Limb (tissue), 2 donors: ENCODE data around the gene IL7R.
A peak's percentile ranks its signal among the peaks of the same experiment; 100 is the strongest.
"Not testable (repeated sequence)": the region's sequence is repeated elsewhere in the genome, so short reads cannot be mapped to it uniquely, and the experiment has no call there.

ENCODE experiments used
- DNase-seq, 2 donors: peaks; one replicate each; pipeline ENCODE4 v3.0.0-alpha.2; 2016; ENCODE audit errors: extremely low spot score in 2 of 2

IL7R gene

DNA sequence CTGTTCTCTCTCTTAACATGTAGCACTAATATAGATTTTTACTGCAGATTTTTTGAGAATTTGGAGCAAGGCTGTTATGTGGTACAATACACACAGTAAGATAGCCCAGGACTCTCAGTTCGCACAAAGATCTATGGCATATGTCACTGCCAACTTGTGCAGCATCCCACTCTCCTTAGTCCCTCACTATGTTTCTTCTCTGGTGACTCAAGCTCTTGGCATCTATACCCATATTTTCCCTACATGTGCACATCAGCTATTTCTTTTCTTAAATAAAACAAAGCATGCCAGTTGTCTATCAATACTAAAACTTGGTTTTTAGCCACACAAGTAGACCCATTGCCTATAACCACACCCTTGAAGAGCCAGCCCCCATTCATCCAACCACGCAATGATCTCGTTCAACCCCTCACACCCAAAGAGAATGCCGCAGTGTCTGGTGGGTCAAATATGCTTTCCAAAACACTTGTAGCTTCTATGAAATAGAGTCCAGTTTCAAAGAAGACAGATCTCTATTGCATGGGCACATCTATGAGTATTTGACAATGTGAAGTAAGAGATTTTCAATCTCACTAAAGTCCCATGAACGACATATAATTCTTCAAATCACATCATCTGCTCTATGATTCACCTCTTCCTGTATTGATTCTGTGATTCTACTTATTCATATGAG lies 18.2 kb upstream of the IL7R start:
- DNase-seq: no peak

DNA sequence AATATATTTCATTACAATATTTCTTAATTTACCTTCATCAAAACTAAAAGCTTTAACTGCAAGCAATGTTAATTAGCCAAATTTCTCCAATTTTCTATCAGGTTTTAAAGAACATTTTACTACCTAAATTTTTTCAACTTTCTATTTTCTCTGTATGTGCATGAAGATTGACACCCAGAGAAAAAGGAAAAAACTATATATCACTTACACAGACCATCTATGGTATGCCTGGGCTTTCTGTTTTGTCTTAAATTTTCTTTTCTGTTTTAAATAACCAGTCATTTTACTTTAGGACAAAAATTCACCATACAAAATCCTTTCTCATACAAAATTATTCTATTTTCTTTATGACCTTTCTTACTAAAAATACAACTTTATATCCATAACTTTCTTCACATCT lies 13.8 kb upstream of the IL7R start:
- no peak for DNase-seq

DNA sequence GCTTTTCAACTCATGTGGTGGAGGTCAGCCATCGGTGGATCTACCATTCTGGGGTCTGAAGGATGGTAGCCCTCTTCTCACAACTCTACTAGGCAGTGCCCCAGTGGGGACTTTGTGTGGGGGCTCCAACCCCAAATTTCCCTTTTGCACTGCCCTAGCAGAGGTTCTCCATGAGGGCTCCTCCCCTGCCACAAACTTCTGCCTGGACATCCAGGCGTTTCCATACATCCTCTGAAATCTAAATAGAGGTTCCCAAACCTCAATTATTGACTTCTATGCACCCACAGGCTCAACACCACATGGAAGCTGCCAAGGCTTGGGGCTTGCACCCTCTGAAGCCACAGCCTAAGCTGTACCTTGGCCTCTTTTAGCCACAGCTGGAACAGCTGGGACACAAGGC lies 11.2 kb upstream of the IL7R start:
- DNase-seq: not testable (repeated sequence)

DNA sequence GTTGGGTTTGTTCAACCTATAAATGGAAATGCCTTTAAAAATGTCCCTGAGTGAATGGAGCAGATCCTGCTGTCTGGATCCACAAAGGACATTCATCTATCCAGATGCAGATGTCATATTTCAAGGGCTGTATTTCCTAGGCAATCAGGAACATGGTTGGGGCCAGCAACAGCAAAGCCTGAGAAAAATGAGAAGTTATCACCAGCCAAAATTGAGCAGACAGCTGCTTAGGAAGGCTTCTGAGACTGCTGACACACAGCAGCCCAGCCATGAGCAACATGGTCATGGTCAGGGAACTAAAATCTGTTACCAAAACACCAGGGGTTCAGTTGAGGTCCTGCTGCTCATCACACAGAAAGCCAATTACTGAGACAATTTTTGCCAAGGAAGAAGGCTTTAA lies 9.2 kb upstream of the IL7R start:
- DNase-seq: no peak

DNA sequence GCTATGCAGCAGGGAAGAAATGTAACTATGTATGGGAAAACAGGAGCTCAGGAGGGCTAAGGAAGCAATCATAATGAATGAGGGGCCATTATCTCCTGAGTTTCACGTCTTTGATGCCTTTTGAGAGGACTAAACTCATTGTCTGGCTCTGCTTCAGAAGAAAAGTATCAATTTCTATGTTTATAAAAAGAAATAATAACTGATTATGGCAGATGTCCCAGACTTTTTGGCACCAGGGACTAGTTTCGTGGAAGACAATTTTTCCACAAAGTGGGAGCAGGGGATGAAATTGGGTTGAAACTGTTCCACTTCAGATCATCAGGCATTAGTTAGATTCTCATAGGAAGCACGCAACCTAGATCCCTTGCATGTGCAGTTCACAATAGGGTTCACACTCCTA lies 8.7 kb upstream of the IL7R start:
- peak in 1 of 2 donors; percentile 5 for DNase-seq

DNA sequence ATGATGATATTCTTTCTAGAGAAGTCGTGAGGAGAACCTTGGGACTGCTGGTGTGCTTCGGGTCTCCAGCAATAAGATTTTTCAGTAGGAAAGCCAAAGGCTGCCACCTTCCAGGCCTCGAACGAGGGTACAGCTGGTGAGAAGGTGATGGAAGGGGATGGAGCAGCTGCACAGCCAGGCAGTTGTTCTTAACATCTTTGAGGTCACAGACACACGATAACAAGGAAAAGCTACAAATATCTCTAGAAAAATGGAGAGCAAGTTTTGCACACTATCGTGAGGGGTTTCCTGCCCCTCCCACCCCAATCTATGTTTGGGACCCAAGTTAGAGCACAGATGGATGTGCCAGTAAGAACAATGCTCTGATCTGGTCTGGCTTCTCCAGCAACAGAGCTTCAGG lies 6.8 kb upstream of the IL7R start:
- no peak for DNase-seq

DNA sequence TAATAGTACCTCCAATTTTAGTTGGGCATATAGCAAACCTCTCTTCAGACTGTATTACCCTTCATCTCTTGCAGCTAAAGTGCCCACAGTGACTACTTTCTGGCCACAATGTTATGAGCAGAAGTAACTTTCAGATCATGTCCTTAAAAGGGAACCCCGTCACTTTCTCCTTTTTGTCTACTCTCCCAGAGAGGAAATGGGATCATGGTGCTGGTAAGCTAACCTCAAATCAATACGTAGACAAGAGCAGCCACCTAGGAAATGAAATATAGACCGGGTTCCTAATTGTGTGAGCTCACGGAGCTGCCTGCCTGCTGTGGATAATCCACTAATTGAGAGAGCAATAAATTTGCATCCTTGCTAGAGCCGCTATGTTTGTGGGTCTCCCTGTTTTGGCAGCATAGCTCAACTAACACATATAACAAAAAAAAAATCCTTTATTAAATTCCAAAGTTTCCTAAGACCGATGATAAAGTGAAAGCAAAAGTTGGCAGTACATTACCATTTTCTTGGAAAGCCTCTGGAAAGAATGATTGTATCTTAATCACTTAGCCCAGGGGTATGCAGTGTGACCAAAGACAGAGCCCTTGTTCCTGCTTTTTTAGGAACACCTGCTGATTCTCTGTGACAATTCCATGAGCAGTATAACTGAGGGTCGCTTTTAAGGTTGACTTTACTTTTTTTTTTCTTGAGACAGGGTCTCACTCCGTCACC lies 5.6 kb upstream of the IL7R start:
- DNase-seq: peak in 1 of 2 donors; percentile 12

DNA sequence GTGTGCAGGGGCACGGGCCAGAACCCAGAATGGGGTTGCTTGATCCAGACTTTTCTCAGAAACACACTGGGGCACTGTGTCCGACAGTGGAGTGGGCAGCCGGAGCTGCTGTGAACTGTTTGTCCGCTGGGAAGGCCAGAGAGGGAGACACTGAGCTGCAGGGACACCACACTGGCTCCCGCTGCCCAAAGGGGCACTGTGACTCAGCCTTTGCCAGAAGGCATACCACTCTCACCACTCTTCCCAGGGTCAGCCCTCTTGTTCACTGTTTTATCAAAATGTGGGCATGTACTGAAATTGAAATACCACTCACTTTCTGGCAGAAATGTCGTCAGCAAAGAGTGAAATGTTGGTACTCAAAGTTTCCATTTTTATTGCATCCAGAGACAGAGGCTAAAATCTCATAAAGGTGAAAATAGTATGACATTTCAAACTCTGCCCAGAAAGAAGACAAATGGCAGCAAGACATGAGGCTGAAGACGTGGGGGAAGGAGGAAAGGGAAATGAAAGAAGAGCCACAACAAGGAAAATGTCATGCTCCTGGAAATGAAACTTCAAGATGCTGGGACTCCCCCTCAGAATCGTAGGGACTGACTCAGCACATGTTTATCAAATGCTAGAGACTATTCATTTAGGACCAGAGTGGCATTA lies 4.5 kb upstream of the IL7R start:
- no peak for DNase-seq

DNA sequence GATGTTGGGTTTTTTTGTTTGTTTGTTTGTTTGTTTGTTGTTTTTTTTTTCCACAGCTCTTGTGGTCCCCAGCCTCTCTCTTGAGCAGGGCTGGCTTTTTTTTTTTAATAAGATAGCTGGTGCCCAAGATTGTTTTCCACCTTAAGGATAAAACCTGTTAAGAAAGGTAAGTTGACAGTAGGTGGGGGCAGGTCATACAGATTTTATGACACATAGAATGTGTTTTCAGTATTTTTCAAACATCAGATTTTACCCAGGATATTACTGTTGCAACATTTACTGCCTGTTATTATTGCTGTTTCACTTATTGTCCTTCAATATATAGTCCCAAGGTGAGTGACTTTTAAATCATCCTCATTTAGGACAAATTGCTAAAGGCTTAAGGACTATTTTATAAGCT lies 3.9 kb upstream of the IL7R start:
- no peak for DNase-seq

DNA sequence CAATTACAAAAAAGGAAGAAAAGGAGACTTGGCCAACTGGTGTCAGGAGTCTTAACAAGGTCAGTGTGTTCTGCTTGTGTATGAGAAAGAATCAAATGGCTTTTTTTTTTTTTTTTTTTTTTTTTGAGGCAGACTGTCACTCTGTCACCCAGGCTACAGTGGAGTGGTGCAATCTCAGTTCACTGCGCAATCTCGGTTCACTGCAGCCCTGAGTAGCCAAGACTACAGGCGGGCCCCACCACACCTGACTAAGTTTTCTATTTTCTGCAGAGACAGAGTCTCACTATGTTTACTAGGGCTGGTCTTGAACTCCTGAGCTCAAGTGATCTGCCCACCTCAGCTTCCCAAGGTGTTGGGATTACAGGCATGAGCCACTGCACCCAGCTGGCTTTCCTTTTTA lies 3.1 kb upstream of the IL7R start:
- no peak for DNase-seq

DNA sequence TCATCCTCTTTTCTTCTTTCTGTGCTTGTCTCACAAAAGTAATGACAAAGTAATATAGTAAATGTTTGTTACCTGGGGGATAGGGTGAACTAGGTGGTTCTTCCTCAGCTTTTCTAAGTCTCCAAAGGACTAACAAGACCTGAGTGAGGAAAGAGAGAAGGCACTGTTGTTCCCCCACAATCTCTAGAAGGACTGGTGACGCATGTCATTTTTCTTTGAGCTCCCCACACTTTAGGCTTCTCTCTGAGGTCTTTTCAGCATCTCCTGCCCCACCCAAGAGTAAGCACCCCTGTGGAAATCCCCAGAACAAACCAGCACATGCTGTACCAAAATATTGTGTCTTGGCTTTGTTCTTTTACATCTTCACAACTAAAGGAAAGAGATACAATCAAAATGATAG lies 2.4 kb upstream of the IL7R start:
- DNase-seq: no peak

DNA sequence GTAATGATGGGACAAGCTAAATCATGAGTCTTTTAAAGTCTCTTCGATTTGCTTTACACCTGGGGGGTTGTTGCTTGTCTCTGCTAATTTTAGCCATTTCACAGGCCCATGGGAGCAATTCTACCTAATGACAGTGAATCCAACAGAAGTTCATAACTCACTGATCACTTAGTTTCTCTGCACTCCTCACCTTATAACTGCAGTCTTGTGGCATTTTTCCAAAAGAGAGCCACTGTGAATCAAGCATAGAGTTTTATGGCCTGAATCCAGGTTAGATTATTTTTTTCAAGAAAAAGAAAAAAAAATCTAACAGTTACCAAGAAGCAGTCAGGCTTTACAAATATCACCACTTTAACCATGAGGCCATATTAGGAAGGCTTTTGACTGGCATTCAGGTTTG lies 1.5 kb upstream of the IL7R start:
- DNase-seq: no peak

DNA sequence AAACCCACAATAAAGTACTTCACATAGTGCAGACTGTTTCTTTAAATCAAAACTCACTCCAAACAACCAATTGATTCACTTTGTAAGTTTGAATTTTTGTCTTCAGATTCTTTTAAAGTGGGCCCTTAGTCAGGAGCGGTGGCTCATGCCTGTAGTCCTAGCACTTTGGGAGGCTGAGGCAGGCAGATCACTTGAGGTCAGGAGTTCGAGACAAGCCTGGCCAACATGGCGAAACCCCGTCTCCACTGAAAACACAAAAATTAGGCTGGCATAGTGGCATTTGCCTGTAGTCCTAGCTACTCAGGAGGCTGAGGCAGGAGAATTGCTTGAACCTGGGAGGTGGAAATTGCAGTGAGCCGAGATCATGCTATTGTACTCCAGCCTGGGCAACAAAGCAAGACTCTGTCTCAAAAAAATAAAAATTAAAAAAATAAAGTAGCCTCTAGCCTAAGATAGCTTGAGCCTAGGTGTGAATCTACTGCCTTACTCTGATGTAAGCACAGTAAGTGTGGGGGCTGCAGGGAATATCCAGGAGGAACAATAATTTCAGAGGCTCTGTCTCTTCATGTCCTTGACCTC lies 416 bp upstream of the IL7R start:
- DNase-seq: not testable (repeated sequence)

DNA sequence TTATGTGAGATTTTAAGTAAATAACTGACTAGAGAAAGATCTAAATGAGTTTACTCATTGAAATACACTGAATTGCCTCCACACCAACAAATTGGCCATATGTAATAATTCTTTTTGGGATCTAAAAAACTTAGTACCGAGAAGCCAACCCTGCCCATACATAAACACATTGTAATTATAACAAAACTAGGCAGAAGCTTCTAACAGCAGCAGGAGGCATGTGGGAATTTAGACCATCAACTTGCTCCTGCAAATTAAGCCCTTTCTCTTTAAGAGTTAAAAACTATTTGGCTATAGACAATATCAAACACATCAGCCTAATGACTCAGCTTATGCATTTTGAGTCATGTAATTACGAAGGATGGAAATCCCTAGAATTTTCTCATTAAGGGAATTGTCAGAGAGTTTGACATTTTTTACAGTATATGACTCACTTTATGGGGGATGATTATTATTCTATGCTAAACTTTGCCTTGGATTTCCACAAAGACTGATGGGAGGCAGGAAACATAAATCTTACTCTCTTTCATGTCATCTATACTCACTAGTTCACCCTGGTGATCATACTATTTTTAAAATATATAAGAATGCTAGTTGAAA lies 1.0 kb downstream of the IL7R start:
- no peak for DNase-seq

DNA sequence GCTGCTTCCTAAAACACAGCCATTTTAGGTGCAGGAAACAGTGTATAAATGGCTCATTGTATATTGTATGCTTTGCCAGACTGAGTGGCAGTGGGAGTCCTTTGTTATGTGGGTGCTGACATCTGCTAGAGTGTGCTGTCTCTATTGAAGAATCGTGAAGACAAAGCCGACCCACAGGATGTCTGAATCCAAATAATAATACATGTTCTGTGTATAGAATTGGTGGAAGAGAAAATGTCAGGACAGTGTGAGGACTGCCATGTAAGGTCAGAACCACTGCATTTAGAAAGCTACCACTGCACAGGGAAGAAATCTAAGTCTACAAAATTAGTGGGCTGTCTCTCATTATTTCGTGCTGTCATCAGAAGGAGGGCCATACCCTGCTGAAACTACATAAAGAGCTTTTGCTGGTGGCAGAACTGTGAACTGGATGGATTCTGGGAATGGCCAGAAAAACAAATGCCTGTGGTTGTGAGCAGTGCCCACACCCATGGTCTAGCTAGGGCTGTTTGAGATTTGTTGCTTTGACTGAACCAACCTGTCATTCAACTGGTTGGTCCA lies 2.5 kb downstream of the IL7R start:
- DNase-seq: no peak

DNA sequence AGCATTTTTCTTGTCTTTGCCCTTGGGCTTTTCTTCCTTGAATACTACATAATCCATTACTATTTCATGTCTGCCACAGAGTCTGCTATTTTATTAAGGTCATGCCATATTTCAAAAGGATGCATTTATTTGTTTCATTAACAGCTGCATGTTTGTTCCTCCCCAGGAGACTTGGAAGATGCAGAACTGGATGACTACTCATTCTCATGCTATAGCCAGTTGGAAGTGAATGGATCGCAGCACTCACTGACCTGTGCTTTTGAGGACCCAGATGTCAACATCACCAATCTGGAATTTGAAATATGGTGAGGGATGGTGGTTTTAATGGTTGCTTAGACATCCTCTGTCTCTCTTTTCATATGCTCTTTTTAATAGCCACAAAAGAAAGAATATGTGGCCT lies 4.0 kb downstream of the IL7R start:
- no peak for DNase-seq

DNA sequence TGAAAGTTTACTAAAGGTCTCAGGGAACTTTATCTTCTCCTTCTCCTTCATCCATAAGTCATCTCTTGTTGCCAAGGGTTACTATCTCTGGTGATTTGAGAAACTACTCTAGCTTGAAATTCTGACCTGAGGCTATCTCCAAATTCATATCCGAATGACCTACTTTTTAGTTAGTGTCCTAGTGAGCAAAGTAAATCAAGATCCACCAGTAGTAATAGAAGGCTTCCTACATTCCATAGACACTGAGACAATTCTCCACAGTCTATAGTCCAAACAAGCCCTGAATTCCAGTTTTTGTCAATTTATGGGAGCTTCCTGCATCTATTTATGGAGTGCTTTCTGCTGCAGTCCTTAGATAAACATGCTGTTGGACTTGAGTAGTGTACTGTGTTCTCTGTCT lies 5.0 kb downstream of the IL7R start:
- no peak for DNase-seq

DNA sequence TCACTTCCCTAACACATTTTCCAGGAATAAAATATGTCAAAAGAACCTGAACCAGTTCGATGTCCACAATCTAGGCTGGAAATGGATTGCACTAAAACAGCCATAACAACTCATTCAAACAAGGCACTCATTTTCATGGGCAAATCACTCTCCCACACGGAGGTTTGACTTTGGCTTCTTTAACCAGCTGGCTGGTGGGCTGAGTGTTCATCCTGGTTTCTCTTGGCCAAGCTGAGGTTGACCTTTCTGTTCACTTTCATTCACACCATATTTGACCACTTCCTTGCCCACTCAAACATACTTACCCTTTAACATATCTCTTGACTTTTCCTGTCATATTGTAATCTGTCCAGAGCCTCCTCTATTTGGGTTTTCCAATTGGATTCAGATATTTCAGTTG lies 5.4 kb downstream of the IL7R start:
- no peak for DNase-seq

DNA sequence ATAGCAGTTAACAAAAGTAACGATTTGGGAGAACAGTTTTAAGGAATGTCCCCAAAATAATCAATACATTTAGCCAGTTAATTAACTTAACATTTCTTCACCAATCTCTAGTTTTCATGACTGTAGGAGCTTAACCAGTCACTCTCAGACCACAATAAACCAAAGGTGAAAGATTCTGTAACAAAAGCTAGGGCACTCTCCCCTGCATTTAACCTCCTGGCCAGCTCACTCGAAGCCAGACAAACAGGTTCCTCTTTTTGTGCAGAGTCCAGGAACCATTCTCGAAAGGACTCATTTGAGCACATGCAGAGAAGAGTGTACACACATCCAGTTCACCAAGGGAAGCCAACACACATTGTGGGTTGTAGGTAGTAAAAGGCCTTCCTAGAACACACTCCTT lies 6.5 kb downstream of the IL7R start:
- no peak for DNase-seq

DNA sequence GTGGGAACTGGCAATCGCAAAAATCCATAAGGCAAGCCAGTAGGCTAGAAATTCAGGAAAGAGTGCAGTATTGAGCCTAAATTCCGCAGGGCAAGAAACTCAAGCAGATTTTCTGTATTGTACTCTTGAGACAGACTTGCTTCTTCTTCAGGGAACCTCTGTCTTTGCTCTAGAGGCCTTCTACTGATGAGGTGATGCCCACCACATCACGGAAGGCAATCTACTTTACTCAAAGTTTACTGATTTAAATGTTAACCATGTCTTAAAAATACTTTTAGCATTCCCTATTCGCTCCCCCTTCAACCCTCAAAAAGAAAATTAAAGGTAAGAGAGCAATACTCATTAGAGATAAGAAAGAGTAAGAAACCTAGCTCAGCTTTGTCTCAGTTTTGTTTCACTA lies 11.3 kb downstream of the IL7R start:
- no peak for DNase-seq

DNA sequence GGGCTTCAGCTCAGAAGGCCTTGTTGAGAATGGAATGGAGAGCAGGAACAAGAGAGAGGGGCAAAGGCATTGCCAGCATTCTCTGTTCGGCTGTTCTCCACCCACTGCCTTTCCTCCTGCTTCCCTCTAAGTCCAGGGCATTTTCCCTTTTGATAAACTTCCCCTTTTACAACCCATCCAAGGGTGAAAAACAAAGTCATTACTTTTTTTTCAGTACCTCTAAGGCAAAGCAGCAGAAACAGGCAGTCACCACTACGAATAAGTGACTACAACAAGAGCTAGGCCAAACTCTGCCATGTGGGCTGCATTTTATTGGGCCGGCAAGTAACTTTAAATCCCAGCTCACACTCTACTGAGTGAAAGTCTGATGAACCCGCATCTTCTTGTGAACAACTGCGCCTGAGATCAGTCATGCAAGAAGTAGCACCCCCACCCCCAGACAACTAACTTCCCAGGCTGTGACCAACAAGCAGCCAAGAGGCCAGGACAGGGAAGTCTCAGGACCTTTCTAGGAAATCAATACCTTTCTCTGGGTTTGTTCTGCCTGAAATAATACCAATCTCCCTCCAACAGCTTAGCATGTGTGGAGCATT lies 13.1 kb downstream of the IL7R start:
- DNase-seq: no peak

DNA sequence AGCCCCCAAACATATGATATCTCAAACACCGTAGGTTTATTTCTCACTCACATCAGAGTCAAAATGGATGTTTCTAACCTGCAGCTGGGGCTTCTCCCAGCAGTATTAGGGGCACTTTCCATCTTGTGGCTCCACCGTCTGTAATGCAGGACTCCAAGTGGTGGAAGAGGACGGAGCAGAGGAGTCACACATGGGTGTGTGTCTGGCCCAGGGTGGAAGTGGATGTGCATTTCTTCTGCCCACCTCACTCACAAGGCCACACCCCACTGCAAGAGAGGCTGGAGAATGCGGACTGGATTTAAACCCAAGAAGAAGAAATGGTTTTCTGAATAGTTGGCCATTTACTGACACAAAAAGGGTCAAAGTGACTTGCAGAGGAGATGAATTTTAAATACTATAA lies 13.9 kb downstream of the IL7R start:
- DNase-seq: no peak
